ENCODE results near the gene STXBP4. TPM values are rescaled to one million over a fixed set of nuclear protein-coding genes. Genes with fewer than 3 reads are reported as not detected.
"Not testable (repeated sequence)": the region's sequence is repeated elsewhere in the genome, so short reads cannot be mapped to it uniquely, and the experiment has no call there.

The STXBP4 gene
- total RNA-seq, 1 donor from 2014 or later: 5.1 TPM

GRCh38 chr17:55069983-55070529, 101.5 kb downstream of the STXBP4 start:
- no peak overlapping the region for H3K4me3 ChIP-seq (ENCODE audit: low read depth, low read length)
- DNase-seq (ENCODE audit: low read depth): no peak
- TF ChIP-seq CTCF (conservative IDR thresholded peaks at IDR 0.05; ENCODE audit: low read depth, low read length): no peak

- DNase-seq (ENCODE audit: low read depth): no peak
- H3K4me3 ChIP-seq (ENCODE audit: low read depth, low read length): no peak overlapping the region
- TF ChIP-seq CTCF (conservative IDR thresholded peaks at IDR 0.05; ENCODE audit: low read depth, low read length): no peak
Observed at GRCh38 chr17:55072898-55073297, 104.3 kb downstream of the STXBP4 start.

GRCh38 chr17:55073467-55073866, 104.9 kb downstream of the STXBP4 start:
- not testable (repeated sequence) for H3K4me3 ChIP-seq (ENCODE audit: low read depth, low read length); DNase-seq (ENCODE audit: low read depth)

- no peak for TF ChIP-seq CTCF (conservative IDR thresholded peaks at IDR 0.05; ENCODE audit: low read depth, low read length)
- no peak overlapping the region for H3K4me3 ChIP-seq (ENCODE audit: low read depth, low read length)
- DNase-seq (ENCODE audit: low read depth): no peak
Observed at GRCh38 chr17:55081559-55081958, 113.0 kb downstream of the STXBP4 start.

- peak; percentile 49 for DNase-seq (ENCODE audit: low read depth)
- TF ChIP-seq CTCF (conservative IDR thresholded peaks at IDR 0.05; ENCODE audit: low read depth, low read length): no peak
- H3K4me3 ChIP-seq (ENCODE audit: low read depth, low read length): no peak overlapping the region
Observed at GRCh38 chr17:55086635-55087058, 118.1 kb downstream of the STXBP4 start.

- TF ChIP-seq CTCF (conservative IDR thresholded peaks at IDR 0.05; ENCODE audit: low read depth, low read length): no peak
- no peak for DNase-seq (ENCODE audit: low read depth)
- no peak overlapping the region for H3K4me3 ChIP-seq (ENCODE audit: low read depth, low read length)
Observed at GRCh38 chr17:55089256-55089655, 120.7 kb downstream of the STXBP4 start.

GRCh38 chr17:55090079-55090492, 121.5 kb downstream of the STXBP4 start:
- no peak for TF ChIP-seq CTCF (conservative IDR thresholded peaks at IDR 0.05; ENCODE audit: low read depth, low read length)
- no peak for DNase-seq (ENCODE audit: low read depth)
- no peak overlapping the region for H3K4me3 ChIP-seq (ENCODE audit: low read depth, low read length)
